Osteoblast (primary cell): ENCODE measurements around the gene RCAN3. TPM values are rescaled to one million over a fixed set of nuclear protein-coding genes. Genes with fewer than 3 reads are reported as not detected.

Experiments used
- DNase-seq: peaks from one replicate; pipeline ENCODE4 v3.0.0; 2011; ENCODE audit warnings: low spot score, mixed read lengths; ENCODE audit not compliant: insufficient read length; ENCODE audit errors: missing footprints
- H2AFZ ChIP-seq: 2 replicates; pipeline ENCODE4 v1.6.0; 2011; ENCODE audit warnings: mild to moderate bottlenecking, low read length
- H3K27ac ChIP-seq: 2 replicates; pipeline ENCODE4 v1.5.1; 2011; ENCODE audit warnings: mild to moderate bottlenecking, low read depth, low read length, moderate library complexity
- H3K27me3 ChIP-seq: 2 replicates; pipeline ENCODE4 v1.6.0; 2012; ENCODE audit warnings: mild to moderate bottlenecking, control low read depth, inconsistent platforms, low read length, moderate library complexity; ENCODE audit not compliant: insufficient read depth
- H3K36me3 ChIP-seq: 2 replicates; pipeline ENCODE4 v1.5.1; 2011; ENCODE audit warnings: mild to moderate bottlenecking, low read length, control low read depth, moderate library complexity; ENCODE audit not compliant: insufficient read depth
- H3K4me1 ChIP-seq: 2 replicates; pipeline ENCODE4 v1.5.1; 2011; ENCODE audit warnings: mild to moderate bottlenecking, low read length, control low read depth, moderate library complexity; ENCODE audit not compliant: insufficient read depth
- H3K4me2 ChIP-seq: 2 replicates; pipeline ENCODE4 v1.6.0; 2011; ENCODE audit warnings: mild to moderate bottlenecking, low read length; ENCODE audit not compliant: insufficient read depth
- H3K4me3 ChIP-seq: fragments of 200-600 bp; sonication (generic); 3 replicates; pipeline ENCODE4 v1.5.1; 2012; ENCODE audit warnings: mild to moderate bottlenecking, low read length, inconsistent platforms; ENCODE audit not compliant: insufficient read depth
- H3K79me2 ChIP-seq: 2 replicates; pipeline ENCODE4 v1.6.0; 2012; ENCODE audit warnings: mild to moderate bottlenecking, low read length, control low read depth, inconsistent platforms; ENCODE audit not compliant: insufficient read depth
- H3K9me3 ChIP-seq: 2 replicates; pipeline ENCODE4 v1.5.1; 2011; ENCODE audit warnings: low read depth, low read length, control low read depth
- H4K20me1 ChIP-seq: 2 replicates; pipeline ENCODE4 v1.6.0; 2012; ENCODE audit warnings: mild to moderate bottlenecking, low read length, control low read depth; ENCODE audit not compliant: insufficient read depth
- total RNA-seq: library from RNA; depleted of rRNA; stranded (reverse); fragments of >200 nt; gene quantifications from 2 replicates; pipeline ENCODE4 v1.2.3, GENCODE V29; 2012
- TF ChIP-seq, protein P1 (sequence below): IDR thresholded peaks from 2 replicates; pipeline ENCODE4 v1.5.1; 2011; ENCODE audit warnings: mild to moderate bottlenecking, low read depth, low read length, moderate library complexity; ENCODE audit errors: extremely low read depth

RCAN3 gene
- 1.8 and 3.5 TPM in 2 replicates for total RNA-seq

DNA sequence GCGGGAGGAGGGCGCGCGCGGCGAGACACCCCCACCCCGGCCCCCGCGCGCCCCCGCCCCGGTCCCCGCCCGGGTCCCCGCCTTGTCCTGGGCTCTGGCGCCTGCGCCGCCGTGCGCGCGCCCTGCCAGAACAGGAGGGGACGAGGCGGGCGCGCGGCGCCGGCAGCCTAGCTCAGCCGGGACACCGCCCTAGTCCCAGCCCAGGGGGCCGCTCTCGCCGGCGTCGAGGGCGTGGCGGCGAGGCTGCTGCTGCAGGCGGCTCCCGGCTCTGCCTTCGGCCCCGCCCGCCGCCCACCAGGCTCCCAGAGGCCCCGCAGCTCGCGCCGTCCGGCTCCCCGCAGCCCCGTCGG, at the start of gene RCAN3:
Gene RCAN3 (plus strand): TSS at position 128 of the 350 bp plus-strand sequence. CDS start 11,537 bp downstream, outside the sequence.
- Histone ChIP-seq H3K79me2 (no peaks in the 10 kb centered on the region), H3K9me3 (no peaks in the 10 kb centered on the region), H3K27me3 (peaks cover 10% of the 10 kb centered on the region), H3K4me3 (peak within 1 kb of the TSS; percentile 73), H3K4me1 (peaks cover 3% of the 10 kb centered on the region), H3K4me2 (peak within 1 kb of the TSS; percentile 88), H3K36me3 (no peaks in the 10 kb centered on the region), H4K20me1 (no peaks in the 10 kb centered on the region), H2AFZ (peak within 1 kb of the TSS; percentile 85), H3K27ac (no peak within 1 kb of the TSS)
- peak; percentile 98 for DNase-seq
- TF ChIP-seq, protein P1, sequence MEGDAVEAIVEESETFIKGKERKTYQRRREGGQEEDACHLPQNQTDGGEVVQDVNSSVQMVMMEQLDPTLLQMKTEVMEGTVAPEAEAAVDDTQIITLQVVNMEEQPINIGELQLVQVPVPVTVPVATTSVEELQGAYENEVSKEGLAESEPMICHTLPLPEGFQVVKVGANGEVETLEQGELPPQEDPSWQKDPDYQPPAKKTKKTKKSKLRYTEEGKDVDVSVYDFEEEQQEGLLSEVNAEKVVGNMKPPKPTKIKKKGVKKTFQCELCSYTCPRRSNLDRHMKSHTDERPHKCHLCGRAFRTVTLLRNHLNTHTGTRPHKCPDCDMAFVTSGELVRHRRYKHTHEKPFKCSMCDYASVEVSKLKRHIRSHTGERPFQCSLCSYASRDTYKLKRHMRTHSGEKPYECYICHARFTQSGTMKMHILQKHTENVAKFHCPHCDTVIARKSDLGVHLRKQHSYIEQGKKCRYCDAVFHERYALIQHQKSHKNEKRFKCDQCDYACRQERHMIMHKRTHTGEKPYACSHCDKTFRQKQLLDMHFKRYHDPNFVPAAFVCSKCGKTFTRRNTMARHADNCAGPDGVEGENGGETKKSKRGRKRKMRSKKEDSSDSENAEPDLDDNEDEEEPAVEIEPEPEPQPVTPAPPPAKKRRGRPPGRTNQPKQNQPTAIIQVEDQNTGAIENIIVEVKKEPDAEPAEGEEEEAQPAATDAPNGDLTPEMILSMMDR: no peak

GRCh38 chr1:24452922-24453485, 49.6 kb upstream of the RCAN3 start:
- H2AFZ ChIP-seq: no peak overlapping the region
- TF ChIP-seq, protein P1: no peak
- no peak overlapping the region for H3K4me2 ChIP-seq
- H3K9me3 ChIP-seq: no peaks in the 10 kb centered on the region
- DNase-seq: no peak
- peaks cover 3% of the 10 kb centered on the region for H3K4me1 ChIP-seq
- H4K20me1 ChIP-seq: no peaks in the 10 kb centered on the region
- no peaks in the 10 kb centered on the region for H3K27me3 ChIP-seq
- H3K27ac ChIP-seq: no peak overlapping the region
- H3K36me3 ChIP-seq: peaks cover 20% of the 10 kb centered on the region
- no peak overlapping the region for H3K4me3 ChIP-seq
- H3K79me2 ChIP-seq: no peaks in the 10 kb centered on the region

GRCh38 chr1:24454673-24455072, 48.0 kb upstream of the RCAN3 start:
- H3K4me2 ChIP-seq: no peak overlapping the region
- H2AFZ ChIP-seq: no peak overlapping the region
- no peaks in the 10 kb centered on the region for H3K27me3 ChIP-seq
- no peak for DNase-seq
- TF ChIP-seq, protein P1: no peak
- peaks cover 3% of the 10 kb centered on the region for H3K4me1 ChIP-seq
- no peaks in the 10 kb centered on the region for H3K79me2 ChIP-seq
- no peaks in the 10 kb centered on the region for H3K9me3 ChIP-seq
- peak overlapping the region; percentile 55 for H3K27ac ChIP-seq
- H3K36me3 ChIP-seq: peaks cover 16% of the 10 kb centered on the region
- H4K20me1 ChIP-seq: no peaks in the 10 kb centered on the region
- no peak overlapping the region for H3K4me3 ChIP-seq

- DNase-seq: no peak
- Histone ChIP-seq H3K27ac (peak overlapping the region; percentile 55), H3K4me1 (peaks cover 3% of the 10 kb centered on the region), H2AFZ (no peak overlapping the region), H3K9me3 (no peaks in the 10 kb centered on the region), H3K4me3 (no peak overlapping the region), H3K4me2 (no peak overlapping the region), H3K36me3 (peaks cover 15% of the 10 kb centered on the region), H3K27me3 (no peaks in the 10 kb centered on the region), H3K79me2 (no peaks in the 10 kb centered on the region), H4K20me1 (no peaks in the 10 kb centered on the region)
- TF ChIP-seq, protein P1: no peak
These were observed 47.4 kb upstream of the RCAN3 start for GRCh38 chr1:24455272-24455671.
